GM19455 (cell line): ENCODE measurements around the gene RAD21L1.

Experiments used
- ATAC-seq: cut with Tn5 transposase; IDR thresholded peaks from one replicate; pipeline ENCODE4 v1.9.1; 2021; ENCODE audit not compliant: unreplicated experiment

The RAD21L1 gene

DNA sequence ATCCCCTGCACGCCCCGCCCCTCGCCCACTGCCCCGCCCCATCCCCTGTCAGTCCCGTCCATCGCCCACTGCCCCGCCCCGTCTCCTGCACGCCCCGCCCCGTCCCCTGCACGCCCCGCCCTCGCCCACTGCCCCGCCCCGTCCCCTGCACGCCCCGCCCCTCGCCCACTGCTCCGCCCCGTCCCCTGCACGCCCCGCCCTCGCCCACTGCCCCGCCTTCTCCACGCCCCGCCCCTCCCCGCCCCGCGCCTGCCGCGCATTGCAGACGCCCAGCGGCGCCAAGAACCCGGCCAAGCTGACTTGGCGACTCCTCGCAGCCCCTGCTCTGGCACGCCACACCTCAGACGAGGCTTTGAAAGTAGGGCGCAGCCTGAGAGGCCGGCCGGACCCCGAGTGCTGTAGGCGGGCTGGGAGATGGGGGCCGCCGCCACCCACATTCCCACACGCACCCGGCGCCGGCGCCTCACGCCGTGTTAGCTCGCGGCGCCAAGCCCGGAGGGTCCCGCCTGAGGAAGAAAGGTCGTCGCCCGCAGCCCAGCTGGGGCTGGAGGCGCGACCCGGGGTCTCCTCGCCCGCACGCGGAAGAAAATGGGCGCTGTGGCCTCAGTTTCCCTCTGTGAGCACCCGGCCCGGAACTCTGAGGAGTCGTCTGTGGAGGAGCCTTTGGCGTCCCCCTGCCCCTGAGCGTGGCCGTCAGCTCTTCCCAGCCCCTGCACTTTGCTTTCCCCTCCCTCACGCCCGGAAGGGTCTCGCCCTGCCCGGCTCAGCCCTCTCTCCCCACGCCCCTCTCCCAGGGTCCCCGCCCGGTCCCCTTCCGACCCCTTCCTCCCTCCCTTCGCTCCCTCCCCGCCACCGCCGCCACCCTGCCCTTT, at the start of gene RAD21L1:
Gene RAD21L1, plus strand, starts transcription at position 262 of the 872 bp plus-strand sequence. CDS start 2,410 bp downstream, outside the sequence.
- no peak for ATAC-seq

DNA sequence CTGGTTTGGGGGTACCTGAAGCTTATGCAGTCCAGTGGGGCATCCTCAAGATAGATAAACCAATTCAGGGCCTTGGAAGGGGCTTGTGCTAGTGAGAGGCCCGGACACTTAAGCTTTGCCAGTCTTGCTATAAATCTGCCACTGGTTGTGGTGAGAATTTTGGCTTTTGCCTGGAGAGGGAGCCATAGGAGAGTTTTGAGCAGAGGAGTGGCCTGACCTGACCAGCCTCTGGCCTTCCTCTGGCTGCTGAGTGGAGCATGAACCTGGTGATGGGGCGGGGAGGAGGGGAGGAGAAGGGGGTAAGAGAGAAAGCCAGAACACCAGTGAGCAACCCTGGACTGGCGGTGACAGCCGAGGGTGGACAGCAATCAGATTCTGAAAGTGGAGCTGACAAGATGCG, 48.2 kb upstream of the RAD21L1 start:
- ATAC-seq: no peak

DNA sequence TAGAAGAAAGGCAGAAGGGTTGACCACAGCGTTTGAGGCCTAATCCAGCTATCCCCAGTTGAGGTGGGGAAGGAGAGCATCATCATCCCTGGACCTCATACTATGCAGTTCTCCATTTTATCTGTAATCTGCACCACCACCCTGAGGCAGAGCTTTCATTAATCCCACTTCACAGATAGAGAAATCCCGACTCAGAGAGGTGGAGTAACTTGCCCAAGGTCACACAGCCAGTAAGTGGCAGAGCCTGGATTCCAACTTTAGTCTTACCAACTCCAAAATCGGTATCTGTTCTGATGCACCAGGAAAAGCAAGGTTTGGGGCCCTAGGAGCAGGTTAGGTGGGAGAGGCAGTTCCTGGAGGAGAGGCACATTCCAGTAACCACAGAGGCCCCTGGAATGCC, 47.7 kb upstream of the RAD21L1 start:
- ATAC-seq: no peak

DNA sequence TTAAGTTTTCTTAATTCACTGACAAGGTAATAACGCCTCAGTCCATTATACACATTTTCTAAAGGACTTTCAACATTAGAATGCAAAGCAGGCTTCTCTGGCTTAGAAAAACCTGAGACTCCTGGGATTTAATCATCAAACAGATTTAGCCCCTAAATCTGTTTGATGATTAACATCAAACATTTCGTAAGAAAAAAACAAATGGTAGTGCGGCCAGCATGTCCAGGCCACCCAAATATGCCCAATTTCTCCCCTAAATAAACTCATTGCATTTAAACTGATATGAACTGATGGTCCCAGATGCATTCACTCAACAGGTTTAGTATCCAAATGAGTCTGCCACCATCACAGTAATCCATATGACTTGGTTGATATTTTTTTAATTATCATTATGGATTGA, 47.2 kb upstream of the RAD21L1 start:
- ATAC-seq: no peak

DNA sequence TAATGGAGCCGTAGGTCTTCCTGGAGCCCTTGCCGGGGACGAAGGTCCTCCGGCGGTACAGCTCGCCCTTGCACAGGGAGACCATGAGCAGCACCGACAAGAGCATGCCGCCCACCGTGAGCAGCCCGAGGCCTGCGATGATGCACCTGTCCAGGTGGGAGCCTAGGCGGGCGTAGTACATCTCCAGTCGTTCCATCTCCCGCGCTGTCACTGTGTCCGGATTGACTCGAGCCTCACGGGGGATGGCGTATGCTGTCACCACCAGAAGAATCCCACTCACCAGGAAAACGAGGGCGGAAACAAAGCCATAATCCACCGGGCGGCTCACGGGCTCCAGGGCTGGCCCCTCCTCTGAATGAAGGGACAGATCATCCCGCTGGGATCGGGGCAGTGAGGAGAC, 44.9 kb upstream of the RAD21L1 start:
- ATAC-seq: no peak

DNA sequence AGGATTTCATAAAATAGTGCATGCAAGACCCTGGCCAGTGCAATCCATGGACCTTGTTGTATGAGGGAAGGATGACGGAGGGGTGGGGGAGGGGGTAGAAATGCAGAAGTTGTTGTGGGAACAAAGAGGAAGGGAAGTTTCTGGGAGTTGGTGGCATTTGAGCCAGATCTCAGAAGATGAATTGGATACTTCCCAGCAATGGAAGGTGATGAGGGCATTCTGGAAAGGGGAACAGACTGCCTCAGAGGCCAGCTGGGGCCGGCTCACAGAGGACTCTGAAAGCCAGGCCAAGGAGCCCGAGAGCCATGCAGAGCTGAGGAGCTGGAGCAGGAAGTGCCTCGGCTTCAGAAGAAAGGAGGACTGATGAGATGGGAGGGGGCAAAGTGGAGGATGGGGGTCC, 43.7 kb upstream of the RAD21L1 start:
- ATAC-seq: no peak

DNA sequence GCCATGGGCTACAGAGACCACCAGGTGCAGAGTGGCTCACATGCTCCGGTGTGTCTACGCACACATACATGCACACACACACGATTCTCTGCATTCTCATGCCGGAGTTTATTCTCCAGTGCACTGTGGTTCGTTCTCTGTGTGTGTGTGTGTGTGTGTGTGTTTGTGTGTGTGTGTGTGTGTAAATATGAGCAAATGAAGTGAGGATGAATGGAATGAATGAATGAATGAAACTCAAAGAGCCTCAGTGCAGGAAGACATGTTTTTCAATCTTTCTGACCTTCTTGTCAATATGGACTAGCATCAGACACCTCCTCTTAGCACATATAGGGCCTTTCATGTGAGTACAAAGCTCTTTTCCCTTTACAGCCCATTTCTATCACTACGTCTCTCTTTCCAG, 42.7 kb upstream of the RAD21L1 start:
- ATAC-seq: no peak

DNA sequence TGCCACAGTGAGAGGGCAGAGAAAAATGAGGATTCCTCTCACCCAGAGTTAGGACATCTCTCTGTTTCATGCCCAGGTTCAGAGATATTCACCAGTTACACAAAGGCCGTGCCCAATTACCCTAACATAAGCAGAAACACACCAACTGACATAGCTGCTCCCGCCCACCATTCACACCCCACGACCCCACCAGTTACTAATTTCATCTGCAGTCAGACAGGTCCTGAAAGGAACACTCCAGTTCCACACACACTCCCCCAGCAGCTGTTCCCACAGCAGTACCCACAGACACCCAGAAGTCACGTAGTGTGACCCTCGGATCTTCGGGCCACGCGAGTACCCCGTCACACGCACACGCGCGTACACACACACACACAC, 41.6 kb upstream of the RAD21L1 start:
- ATAC-seq: no peak

DNA sequence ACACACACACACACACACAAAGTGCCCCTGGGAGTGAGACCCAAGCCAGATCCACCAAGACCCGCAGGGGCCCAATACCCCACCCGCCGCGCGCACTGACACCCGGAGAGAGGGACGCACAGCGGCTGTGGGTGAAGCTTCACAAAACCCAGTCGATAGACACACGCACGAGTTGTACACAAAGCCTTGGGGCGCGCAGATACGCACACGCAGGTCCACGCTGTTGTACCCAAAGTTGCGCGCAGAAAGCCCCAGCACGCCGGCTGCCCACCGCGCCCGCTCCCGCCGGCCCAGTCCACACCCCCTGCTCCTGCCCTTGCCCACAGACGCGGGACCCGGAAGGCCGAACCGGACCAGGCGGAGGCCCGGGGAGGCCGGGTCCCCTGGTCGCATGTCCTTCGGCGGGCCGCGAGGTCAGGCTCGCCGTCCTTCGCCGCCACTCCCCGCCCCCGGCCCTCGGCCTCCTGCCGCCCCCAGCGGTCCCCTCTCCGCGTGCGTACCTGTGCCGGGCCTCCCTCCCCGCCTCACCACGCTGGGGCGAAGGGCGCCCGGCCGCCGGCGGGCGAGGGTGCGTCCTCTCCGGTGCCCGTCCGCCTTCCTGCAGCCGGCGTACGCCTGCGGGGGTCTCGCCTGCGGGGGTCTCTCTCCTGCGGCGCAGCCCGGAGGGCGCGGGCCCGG, 41.1 kb upstream of the RAD21L1 start, which contains the start of gene TMEM74B:
Gene TMEM74B, minus strand, starts transcription at position 344 of the 678 bp plus-strand sequence. CDS start 1,180 bp downstream, outside the sequence.
- ATAC-seq: no peak

DNA sequence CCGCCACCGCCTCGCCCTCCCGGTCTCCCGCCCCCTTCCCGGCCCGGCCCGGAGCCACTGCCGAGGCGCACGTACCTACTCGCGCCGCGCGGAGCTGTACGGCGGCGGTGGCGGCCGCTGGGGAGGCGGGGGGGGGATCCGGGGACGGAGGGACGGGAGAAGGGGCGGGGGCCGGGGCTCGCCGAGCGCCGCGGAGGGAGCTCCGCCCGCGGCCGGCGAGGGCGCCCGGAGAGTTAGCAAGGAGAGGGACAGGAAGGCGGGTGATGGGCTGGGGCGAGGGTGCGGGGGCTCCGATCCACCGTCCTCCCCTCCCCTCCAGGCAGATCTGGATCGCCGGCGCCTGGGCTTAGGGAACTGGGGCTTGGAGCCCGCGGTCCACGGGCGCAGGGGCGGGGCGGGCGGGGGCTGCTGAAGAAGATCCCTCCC, 40.5 kb upstream of the RAD21L1 start:
- ATAC-seq: no peak

DNA sequence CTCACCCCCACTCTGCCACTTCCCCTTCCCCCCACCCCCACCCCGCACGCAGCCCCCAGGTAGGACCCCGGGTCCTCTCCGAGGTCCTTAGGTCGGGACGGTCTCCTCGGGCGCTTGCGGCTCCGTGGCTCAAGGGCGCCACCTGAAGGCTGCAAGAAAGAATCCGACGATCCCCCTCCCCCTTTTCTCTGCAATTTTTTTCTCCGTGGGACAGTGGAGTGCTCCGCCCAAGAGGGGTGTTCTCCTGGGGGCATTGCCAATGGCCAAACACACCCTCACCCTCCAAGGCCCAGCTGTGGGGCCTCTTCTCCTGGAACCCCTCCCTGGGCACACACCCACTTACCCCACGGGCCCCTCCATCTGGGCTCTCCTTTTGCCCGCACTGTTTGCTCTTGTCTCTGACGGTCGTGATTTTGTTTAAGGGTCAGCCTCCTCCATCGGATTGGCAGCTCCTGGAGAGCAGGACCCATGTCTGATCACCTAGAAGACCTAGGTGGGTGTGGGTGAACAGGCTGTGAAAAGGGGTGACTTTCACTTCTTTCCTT, 40.0 kb upstream of the RAD21L1 start:
- ATAC-seq: no peak

DNA sequence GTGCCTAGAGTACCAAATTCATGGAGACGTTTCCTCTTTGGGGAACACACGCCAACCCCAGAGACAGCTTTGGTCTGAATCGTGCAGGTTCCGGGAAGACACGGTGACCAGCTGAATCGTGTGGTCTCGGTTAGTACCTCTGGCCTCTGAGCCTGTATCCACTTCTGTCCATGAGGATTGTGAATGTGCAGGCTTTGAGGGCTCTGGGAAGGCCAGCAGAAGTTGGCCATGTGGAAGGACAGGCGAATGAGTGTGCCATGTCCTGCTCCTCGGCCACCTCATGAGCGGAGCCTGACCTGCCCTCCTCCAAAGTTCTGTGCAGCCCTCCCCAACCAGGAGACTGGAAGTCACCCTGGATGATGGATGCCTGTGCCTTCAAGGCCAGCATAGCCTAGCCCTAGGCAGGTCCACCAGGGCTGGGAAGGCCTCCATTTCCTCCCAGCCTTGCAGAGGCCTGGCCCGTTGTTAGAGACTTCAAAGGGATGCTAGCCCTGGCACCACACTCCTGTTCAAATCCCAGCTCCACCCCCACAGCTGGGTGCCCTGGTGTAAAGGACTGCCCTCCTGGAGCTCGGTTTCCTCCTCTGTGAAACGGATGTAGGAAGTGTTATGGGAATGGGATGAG, 39.4 kb upstream of the RAD21L1 start:
- ATAC-seq: no peak

DNA sequence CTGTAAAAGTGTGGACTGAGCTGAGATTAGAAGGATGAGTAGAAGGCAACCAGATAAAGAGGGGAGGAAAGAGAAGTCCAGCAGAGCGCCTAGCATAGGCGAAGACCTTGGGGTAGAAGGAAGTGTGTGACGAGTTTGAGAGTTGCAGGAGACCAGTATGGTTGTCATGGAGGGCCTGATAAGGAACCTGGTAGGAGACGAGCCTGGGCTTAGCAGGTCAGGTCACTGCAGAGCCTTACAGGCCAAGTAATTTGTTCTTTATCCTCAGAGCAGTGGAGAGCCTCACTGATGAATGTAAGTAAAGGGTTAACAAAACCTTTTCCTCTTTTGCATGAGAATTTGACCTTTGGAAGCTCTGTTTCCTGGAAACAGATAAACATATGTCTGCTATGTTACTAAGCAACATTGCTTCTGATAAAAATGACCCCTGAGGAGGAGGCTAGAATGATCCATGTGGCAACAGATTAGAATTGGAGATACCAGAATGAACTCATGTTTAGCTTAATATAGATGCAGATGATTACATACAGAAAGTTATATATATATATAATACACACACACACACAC, 38.2 kb upstream of the RAD21L1 start:
- ATAC-seq: no peak

DNA sequence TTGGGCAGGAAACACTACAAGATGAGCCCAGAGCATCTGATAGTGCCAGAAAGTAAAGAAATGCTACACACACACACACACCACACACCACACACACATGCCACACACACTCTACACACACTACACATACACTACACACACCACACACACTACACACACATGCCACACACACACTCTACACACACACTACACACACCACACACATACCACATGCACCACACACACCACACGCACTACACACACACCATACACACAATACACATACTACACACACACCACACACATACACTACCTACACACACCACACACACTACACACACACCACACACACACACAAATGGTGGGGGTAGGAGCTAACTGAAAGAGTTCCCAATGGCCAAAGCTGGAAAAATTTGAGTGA, 37.5 kb upstream of the RAD21L1 start:
- no peak for ATAC-seq

DNA sequence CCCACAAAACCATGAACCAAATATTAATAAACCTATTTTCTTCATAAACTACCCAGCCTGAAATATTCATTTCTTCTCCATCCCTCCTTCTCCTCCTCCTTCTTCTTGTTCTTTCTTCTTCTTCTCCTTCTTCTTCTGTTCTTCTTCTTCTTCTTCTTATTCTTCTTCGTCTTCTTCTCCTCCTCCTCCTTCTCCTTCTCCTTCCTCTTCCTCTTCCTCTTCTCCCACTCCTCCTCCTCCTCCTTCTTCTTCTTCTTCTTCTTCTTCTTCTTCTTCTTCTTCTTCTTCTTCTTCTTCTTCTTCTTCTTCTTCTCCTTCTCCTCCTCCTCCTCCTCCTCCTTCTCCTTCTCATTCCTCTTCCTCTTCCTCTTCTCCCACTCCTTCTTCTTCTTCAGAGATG, 36.0 kb upstream of the RAD21L1 start:
- no peak for ATAC-seq

DNA sequence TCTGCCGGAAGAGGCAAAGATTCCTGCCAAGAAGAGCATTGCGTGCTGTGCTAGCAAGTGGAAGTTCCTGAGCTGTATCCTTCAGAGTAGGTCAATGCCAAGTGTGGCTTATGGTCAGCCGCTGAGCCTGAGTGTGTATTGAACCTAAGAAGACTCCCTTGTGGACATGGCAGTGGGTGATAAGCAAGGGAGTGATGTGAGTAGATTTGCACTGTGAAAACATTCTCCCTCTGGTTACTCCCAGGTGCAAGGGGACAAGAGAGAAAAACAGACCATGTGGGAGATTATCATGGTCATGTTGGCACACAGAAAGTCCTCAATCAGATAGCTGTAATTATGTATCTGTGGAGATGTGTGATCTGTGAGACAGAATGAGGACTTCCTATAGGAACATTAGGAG, 35.0 kb upstream of the RAD21L1 start:
- no peak for ATAC-seq

DNA sequence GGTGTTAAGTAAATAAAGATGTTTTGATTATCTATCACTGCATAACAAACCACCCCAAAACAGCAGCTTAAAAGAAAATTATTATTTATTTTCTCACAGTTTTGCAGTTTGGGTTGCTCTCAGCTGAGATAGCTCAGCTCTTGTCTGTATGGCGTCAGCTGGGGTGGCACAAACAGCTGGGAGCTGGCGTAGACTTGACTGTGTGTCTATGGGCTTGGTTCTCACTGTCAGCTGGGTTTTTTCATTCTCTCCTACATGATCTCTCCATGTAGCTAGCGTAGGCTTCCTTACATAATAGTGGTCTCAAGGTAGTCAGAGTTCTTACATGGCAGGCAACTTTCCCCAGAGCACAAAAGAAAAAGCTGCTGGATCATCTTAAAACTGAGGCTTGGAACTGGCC, 34.5 kb upstream of the RAD21L1 start:
- no peak for ATAC-seq

DNA sequence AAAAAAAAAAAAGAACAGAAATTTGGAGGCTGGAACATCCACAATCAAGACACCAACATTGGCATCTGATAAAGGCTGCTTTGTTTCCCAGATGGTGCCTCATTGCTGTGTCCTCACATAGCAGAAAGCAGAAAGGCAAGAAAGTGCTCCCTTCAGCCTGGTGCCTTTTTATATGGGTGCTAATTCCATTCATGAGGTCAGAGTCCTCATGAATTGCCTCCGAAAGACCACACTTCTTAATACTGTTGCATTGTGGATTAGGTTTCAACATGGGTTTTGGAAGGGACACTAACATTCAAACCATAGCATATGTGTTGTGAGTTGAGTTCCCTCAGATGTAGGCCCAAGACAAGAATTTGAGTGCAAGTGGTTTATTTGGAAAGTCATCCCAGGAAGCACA, 30.6 kb upstream of the RAD21L1 start:
- ATAC-seq: no peak

DNA sequence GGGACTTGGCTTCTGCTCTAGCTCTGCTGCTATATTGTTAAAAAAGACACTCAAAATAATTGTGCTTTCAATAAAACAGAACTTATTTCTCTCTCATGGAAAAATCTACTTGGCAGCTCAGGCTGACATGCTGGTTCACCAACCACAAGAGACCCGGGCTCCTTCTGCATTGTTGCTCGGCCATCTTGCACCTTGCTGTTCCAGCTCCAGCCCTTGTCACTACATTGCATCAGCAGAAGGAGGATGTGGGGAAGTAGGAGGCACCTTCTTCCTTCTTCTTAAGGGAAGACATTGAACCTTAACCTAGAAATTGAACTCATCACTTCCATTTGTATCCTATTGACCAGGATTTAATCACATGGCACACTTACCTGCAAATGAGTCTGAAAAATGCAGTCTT, 29.2 kb upstream of the RAD21L1 start:
- no peak for ATAC-seq

DNA sequence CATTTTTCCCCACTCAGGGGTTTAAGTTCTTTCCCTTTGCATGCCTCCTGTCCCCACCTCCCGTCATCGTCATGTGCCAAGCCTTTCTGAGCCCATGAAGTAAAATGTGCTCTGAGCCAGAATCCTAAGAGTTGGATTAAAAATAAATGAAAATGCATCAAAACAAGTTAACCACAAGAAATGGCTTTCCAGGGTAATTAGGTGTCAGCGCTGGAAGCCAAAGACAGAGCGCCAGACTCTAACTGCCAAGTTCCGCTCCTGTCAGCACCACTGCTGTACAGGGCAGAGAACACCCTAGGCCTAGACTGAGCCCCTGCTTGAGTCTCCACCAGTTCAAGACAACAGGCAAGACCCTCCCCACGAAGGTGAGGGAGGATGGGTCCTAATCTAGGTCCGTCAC, 28.0 kb upstream of the RAD21L1 start:
- ATAC-seq: no peak

DNA sequence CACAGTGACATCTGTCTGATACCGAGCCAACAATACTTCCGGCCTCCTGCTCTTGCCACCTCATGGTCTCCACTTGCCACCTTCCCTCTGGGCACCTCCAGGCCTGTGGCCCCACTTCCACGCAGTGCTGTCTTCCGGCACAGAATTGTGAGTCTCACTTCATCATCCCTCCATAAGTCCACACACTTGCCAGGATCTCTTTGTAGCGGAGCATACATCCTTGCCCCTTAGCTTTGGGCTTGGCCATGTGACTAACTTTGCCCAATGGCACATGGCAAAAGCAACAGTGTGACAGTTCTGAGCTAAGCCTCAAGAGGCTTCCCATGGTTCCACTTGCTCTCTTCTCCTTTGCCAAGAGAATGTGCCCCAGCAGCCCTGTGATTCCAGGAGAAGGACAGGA, 27.1 kb upstream of the RAD21L1 start:
- ATAC-seq: no peak
